ENCODE data around the gene ELF5. TPM values are rescaled to one million over a fixed set of nuclear protein-coding genes. Genes with fewer than 3 reads are reported as not detected.

Gene ELF5
- total and polyA plus RNA-seq, 2 of the 13 experiments (the other 11 are each of a cell fraction or from before 2014, with no cell fraction given): 0.51 to 2.6 TPM

DNA sequence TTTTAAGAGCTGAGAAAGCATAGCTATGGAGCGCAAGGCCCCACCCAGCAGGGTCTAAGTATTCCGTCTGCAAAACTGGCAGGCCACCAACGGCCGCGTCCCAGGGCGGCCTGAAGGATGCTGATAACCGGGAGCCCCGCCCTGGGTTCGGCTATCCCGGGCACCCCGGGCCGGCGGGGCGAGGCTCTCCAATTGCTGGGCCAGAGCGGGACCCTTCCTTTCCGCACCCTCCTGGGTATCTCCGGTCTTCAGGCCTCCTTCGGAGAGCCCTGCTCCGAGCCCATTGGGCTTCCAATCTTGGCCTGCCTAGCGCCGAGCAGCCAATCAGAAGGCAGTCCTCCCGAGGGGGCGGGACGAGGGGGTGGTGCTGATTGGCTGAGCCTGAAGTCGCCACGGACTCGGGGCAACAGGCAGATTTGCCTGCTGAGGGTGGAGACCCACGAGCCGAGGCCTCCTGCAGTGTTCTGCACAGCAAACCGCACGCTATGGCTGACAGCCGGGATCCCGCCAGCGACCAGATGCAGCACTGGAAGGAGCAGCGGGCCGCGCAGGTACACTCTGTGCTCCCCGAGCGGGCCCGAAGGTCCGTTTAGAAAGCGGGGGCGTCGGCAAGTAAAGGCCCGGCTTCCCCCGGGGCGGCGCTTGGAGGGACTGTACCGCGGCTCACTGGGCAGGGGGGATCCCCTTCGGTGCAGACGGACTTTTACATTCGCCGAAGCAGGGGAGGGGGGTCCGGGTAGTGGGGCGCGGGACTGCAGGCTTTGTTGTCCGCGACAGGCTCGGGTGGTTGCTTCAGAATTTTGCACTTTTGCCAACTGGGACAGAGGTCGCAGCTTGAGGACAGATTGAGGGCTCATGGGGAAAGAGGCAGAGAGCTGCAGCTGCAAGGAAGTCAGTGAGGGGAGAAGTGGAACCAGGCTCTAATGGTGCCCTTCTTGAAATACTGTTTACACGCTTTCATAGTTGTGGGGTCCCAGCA lies 74.8 kb downstream of the ELF5 start, which contains the start of gene CAT (continued):
- TF ChIP-seq, protein P1, sequence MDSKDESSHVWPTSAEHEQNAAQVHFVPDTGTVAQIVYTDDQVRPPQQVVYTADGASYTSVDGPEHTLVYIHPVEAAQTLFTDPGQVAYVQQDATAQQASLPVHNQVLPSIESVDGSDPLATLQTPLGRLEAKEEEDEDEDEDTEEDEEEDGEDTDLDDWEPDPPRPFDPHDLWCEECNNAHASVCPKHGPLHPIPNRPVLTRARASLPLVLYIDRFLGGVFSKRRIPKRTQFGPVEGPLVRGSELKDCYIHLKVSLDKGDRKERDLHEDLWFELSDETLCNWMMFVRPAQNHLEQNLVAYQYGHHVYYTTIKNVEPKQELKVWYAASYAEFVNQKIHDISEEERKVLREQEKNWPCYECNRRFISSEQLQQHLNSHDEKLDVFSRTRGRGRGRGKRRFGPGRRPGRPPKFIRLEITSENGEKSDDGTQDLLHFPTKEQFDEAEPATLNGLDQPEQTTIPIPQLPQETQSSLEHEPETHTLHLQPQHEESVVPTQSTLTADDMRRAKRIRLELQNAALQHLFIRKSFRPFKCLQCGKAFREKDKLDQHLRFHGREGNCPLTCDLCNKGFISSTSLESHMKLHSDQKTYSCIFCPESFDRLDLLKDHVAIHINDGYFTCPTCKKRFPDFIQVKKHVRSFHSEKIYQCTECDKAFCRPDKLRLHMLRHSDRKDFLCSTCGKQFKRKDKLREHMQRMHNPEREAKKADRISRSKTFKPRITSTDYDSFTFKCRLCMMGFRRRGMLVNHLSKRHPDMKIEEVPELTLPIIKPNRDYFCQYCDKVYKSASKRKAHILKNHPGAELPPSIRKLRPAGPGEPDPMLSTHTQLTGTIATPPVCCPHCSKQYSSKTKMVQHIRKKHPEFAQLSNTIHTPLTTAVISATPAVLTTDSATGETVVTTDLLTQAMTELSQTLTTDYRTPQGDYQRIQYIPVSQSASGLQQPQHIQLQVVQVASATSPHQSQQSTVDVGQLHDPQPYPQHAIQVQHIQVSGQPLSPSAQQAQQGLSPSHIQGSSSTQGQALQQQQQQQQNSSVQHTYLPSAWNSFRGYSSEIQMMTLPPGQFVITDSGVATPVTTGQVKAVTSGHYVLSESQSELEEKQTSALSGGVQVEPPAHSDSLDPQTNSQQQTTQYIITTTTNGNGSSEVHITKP (CRISPR knock-in tag; IDR thresholded peaks at IDR 0.05; ENCODE audit: low read depth): peak; percentile 95
- TF ChIP-seq SMAD1 (CRISPR knock-in tag; IDR thresholded peaks at IDR 0.05; ENCODE audit: borderline replicate concordance, low read depth) (no peak), MIER3 (CRISPR knock-in tag; IDR thresholded peaks at IDR 0.05; ENCODE audit: borderline replicate concordance) (no peak; the same call in 1 of the 2 replicates), MED1 (CRISPR knock-in tag; IDR thresholded peaks at IDR 0.05) (no peak; the same call in none of the 2 replicates), ZNF562 (CRISPR knock-in tag; IDR thresholded peaks at IDR 0.05; ENCODE audit: borderline replicate concordance) (no peak), ZFP37 (CRISPR knock-in tag; IDR thresholded peaks at IDR 0.05; ENCODE audit: borderline replicate concordance) (no peak), SMARCC2 (IDR thresholded peaks at IDR 0.05) (no peak), ZNF367 (CRISPR knock-in tag; IDR thresholded peaks at IDR 0.05; ENCODE audit: borderline replicate concordance) (no peak), SMAD9 (CRISPR knock-in tag; IDR thresholded peaks at IDR 0.05) (peak; percentile 85; the same call in 1 of the 2 replicates), GABPA (IDR thresholded peaks at IDR 0.05; ENCODE audit: low read depth, low read length) (no peak), GABPA (CRISPR knock-in tag; IDR thresholded peaks at IDR 0.05; ENCODE audit: low read depth) (no peak), MEIS2 (CRISPR knock-in tag; IDR thresholded peaks at IDR 0.05) (peak; percentile 46; the same call in 1 of the 2 replicates), ZNF564 (CRISPR knock-in tag; IDR thresholded peaks at IDR 0.05) (peak; percentile 64; the same call in 1 of the 2 replicates)
- TF ChIP-seq, protein P2, sequence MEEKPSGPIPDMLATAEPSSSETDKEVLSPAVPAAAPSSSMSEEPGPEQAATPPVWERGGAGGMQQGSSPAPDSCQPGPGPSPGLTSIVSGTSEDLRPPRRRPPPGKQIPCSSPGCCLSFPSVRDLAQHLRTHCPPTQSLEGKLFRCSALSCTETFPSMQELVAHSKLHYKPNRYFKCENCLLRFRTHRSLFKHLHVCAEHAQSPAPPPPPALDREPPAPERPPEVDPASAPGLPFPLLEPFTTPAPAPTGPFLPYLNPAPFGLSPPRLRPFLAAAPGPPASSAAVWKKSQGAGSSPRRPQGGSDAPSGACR (CRISPR knock-in tag; IDR thresholded peaks at IDR 0.05): peak; percentile 95
- TF ChIP-seq, protein P3, sequence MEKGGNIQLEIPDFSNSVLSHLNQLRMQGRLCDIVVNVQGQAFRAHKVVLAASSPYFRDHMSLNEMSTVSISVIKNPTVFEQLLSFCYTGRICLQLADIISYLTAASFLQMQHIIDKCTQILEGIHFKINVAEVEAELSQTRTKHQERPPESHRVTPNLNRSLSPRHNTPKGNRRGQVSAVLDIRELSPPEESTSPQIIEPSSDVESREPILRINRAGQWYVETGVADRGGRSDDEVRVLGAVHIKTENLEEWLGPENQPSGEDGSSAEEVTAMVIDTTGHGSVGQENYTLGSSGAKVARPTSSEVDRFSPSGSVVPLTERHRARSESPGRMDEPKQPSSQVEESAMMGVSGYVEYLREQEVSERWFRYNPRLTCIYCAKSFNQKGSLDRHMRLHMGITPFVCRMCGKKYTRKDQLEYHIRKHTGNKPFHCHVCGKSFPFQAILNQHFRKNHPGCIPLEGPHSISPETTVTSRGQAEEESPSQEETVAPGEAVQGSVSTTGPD (CRISPR knock-in tag; IDR thresholded peaks at IDR 0.05): no peak; the same call in 1 of the 2 replicates
- TF ChIP-seq, protein P4, sequence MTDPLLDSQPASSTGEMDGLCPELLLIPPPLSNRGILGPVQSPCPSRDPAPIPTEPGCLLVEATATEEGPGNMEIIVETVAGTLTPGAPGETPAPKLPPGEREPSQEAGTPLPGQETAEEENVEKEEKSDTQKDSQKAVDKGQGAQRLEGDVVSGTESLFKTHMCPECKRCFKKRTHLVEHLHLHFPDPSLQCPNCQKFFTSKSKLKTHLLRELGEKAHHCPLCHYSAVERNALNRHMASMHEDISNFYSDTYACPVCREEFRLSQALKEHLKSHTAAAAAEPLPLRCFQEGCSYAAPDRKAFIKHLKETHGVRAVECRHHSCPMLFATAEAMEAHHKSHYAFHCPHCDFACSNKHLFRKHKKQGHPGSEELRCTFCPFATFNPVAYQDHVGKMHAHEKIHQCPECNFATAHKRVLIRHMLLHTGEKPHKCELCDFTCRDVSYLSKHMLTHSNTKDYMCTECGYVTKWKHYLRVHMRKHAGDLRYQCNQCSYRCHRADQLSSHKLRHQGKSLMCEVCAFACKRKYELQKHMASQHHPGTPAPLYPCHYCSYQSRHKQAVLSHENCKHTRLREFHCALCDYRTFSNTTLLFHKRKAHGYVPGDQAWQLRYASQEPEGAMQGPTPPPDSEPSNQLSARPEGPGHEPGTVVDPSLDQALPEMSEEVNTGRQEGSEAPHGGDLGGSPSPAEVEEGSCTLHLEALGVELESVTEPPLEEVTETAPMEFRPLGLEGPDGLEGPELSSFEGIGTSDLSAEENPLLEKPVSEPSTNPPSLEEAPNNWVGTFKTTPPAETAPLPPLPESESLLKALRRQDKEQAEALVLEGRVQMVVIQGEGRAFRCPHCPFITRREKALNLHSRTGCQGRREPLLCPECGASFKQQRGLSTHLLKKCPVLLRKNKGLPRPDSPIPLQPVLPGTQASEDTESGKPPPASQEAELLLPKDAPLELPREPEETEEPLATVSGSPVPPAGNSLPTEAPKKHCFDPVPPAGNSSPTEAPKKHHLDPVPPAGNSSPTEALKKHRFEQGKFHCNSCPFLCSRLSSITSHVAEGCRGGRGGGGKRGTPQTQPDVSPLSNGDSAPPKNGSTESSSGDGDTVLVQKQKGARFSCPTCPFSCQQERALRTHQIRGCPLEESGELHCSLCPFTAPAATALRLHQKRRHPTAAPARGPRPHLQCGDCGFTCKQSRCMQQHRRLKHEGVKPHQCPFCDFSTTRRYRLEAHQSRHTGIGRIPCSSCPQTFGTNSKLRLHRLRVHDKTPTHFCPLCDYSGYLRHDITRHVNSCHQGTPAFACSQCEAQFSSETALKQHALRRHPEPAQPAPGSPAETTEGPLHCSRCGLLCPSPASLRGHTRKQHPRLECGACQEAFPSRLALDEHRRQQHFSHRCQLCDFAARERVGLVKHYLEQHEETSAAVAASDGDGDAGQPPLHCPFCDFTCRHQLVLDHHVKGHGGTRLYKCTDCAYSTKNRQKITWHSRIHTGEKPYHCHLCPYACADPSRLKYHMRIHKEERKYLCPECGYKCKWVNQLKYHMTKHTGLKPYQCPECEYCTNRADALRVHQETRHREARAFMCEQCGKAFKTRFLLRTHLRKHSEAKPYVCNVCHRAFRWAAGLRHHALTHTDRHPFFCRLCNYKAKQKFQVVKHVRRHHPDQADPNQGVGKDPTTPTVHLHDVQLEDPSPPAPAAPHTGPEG (CRISPR knock-in tag; IDR thresholded peaks at IDR 0.05): peak; percentile 71; the same call in 1 of the 2 replicates

Measured in HepG2 (cell line).